Peyer's patch (tissue), 4 donors: Measurements from ENCODE around the gene SLC45A1. TPM values are rescaled to one million over a fixed set of nuclear protein-coding genes. Genes with fewer than 3 reads are reported as not detected.

Experiments used
- DNase-seq, 3 donors: peaks; one replicate each; pipeline ENCODE4 v3.0.0-alpha.2; 2017 to 2019
- H3K27ac ChIP-seq, 4 donors: fragments of 200-600 bp; sonication (generic); one replicate each; pipeline ENCODE4 v1.5.1; 2016 to 2019
- H3K27me3 ChIP-seq, 2 donors: fragments of 200-600 bp; sonication (generic); one replicate each; pipeline ENCODE4 v1.5.1; 2019
- H3K36me3 ChIP-seq, 3 donors: fragments of 200-600 bp; sonication (generic); one replicate each; pipeline ENCODE4 v1.5.1; 2016 to 2019
- H3K4me1 ChIP-seq, 4 donors: fragments of 200-600 bp; sonication (generic); one replicate each; pipeline ENCODE4 v1.5.1; 2016 to 2019
- H3K4me3 ChIP-seq, 4 donors: fragments of 200-600 bp; sonication (generic); 1 replicate in 3 of 4; 2 replicates in 1 of 4; pipeline ENCODE4 v1.5.1; 2016 to 2019; ENCODE audit warnings: mild to moderate bottlenecking in 1 of 4
- H3K9me3 ChIP-seq, 4 donors: fragments of 200-600 bp; sonication (generic); one replicate each; pipeline ENCODE4 v1.5.1; 2016 to 2019; ENCODE audit warnings: mild to moderate bottlenecking in 1 of 4
- POLR2A ChIP-seq, 2 donors: fragments of 450-650 bp; IDR thresholded peaks; one replicate each; pipeline ENCODE4 v1.5.1; 2017; ENCODE audit warnings: antibody characterized with exemption in 2 of 2, mild to moderate bottlenecking in 2 of 2, moderate library complexity in 2 of 2
- total RNA-seq, 4 donors: library from RNA; depleted of rRNA; stranded (reverse); fragments of >200 nt; gene quantifications; one replicate each; pipeline ENCODE4 v1.1.0, GENCODE V29; 2016
- TF ChIP-seq, protein P1 (sequence below), 6 experiments: fragments of 450-650 bp in 4 of 6; fragments of 200-600 bp in 2 of 6; sonication (generic) in 1 of 6; IDR thresholded peaks; one replicate each; pipeline ENCODE4 v1.5.1; 2017 to 2019; ENCODE audit warnings: antibody characterized with exemption in 6 of 6, mild to moderate bottlenecking in 3 of 6, moderate library complexity in 1 of 6

Gene SLC45A1
- total RNA-seq, 4 donors from 2014 or later = 0.70 to 2.5 (median 1.1) TPM

DNA sequence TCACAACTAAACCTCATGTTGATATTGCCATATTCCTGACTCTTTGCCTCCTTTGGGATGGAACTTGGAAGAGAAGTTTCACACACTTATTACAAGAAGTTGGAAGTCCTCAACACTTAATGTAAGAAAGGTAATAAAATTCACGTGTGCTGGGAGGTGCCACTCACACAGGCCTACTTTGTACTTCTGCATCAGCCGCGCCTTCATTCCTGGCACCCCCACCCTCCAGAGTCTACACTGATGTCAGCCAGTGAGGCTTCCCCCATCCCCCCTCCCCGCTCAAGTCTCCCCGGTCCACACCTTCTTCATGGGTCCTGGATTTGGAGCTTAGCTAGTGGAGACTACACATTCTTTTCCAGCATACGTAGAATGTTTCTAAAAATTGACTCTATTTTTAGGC, 24.8 kb upstream of the SLC45A1 start:
- peak in 2 of 3 donors; percentile 88 to 90 for DNase-seq
- TF ChIP-seq, protein P1, sequence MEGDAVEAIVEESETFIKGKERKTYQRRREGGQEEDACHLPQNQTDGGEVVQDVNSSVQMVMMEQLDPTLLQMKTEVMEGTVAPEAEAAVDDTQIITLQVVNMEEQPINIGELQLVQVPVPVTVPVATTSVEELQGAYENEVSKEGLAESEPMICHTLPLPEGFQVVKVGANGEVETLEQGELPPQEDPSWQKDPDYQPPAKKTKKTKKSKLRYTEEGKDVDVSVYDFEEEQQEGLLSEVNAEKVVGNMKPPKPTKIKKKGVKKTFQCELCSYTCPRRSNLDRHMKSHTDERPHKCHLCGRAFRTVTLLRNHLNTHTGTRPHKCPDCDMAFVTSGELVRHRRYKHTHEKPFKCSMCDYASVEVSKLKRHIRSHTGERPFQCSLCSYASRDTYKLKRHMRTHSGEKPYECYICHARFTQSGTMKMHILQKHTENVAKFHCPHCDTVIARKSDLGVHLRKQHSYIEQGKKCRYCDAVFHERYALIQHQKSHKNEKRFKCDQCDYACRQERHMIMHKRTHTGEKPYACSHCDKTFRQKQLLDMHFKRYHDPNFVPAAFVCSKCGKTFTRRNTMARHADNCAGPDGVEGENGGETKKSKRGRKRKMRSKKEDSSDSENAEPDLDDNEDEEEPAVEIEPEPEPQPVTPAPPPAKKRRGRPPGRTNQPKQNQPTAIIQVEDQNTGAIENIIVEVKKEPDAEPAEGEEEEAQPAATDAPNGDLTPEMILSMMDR (IDR thresholded peaks at IDR 0.05) = no peak
- TF ChIP-seq POLR2A (IDR thresholded peaks at IDR 0.05) = peak in 1 of 2 donors; percentile 51
- no peaks in the 10 kb centered on the region for H3K9me3 ChIP-seq
- peak overlapping the region in 3 of 4 donors; percentile 46 to 83 (median 78) for H3K27ac ChIP-seq
- H3K27me3 ChIP-seq = no peaks in the 10 kb centered on the region
- no peak overlapping the region for H3K4me3 ChIP-seq
- no peaks in the 10 kb centered on the region for H3K36me3 ChIP-seq
- peaks cover 0 to 13% (median 0%) of the 10 kb centered on the region in 4 donors for H3K4me1 ChIP-seq

GRCh38 chr1:8293641-8294169, 24.2 kb upstream of the SLC45A1 start:
- DNase-seq = no peak
- H3K27ac ChIP-seq = peak overlapping the region in 1 of 4 donors; percentile 78
- H3K36me3 ChIP-seq = no peaks in the 10 kb centered on the region
- no peak overlapping the region for H3K4me3 ChIP-seq
- no peak for TF ChIP-seq POLR2A (IDR thresholded peaks at IDR 0.05)
- TF ChIP-seq, protein P1 (IDR thresholded peaks at IDR 0.05) = no peak
- H3K27me3 ChIP-seq = no peaks in the 10 kb centered on the region
- no peaks in the 10 kb centered on the region for H3K9me3 ChIP-seq
- peaks cover 0 to 13% (median 0%) of the 10 kb centered on the region in 4 donors for H3K4me1 ChIP-seq

GRCh38 chr1:8294170-8294697, 23.7 kb upstream of the SLC45A1 start:
- peaks cover 0 to 13% (median 0%) of the 10 kb centered on the region in 4 donors for H3K4me1 ChIP-seq
- H3K27ac ChIP-seq = peak overlapping the region in 1 of 4 donors; percentile 78
- TF ChIP-seq POLR2A (IDR thresholded peaks at IDR 0.05) = no peak
- TF ChIP-seq, protein P1 (IDR thresholded peaks at IDR 0.05) = no peak
- no peak overlapping the region for H3K4me3 ChIP-seq
- no peaks in the 10 kb centered on the region for H3K27me3 ChIP-seq
- no peaks in the 10 kb centered on the region for H3K9me3 ChIP-seq
- no peak for DNase-seq
- H3K36me3 ChIP-seq = no peaks in the 10 kb centered on the region

- Histone ChIP-seq H3K27ac (no peak overlapping the region), H3K9me3 (no peaks in the 10 kb centered on the region), H3K4me3 (no peak overlapping the region), H3K27me3 (no peaks in the 10 kb centered on the region), H3K4me1 (peaks cover 0 to 13% (median 0%) of the 10 kb centered on the region in 4 donors), H3K36me3 (no peaks in the 10 kb centered on the region)
- no peak for TF ChIP-seq POLR2A (IDR thresholded peaks at IDR 0.05)
- TF ChIP-seq, protein P1 (IDR thresholded peaks at IDR 0.05) = no peak
- DNase-seq = no peak
Measured at GRCh38 chr1:8297245-8297644, 20.7 kb upstream of the SLC45A1 start.

DNA sequence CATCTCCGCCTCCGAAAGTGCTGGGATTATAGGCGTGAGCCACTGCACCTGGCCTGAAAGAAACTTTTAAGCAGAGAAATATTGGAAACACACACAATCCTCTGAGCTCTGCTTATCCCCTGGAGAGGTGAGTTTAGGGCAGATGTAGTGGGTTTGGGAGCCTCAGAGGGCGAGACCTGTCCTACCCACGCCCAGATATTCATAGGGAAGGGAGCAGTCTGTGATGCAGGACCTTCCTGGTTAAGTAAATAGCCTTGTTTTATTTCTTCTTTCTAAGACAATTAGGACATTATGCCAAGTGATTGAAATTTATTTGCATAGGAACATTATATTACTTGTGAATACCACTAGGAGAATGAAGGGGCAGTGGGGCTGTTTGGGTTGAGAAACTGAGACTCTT, 18.0 kb upstream of the SLC45A1 start:
- Histone ChIP-seq H3K27me3 (no peaks in the 10 kb centered on the region), H3K36me3 (no peaks in the 10 kb centered on the region), H3K27ac (no peak overlapping the region), H3K9me3 (no peaks in the 10 kb centered on the region), H3K4me3 (no peak overlapping the region), H3K4me1 (no peaks in the 10 kb centered on the region)
- TF ChIP-seq POLR2A (IDR thresholded peaks at IDR 0.05) = no peak
- TF ChIP-seq, protein P1 (IDR thresholded peaks at IDR 0.05) = no peak
- DNase-seq = no peak
